Ovary (tissue), 9 donors: ENCODE measurements around the gene DPM3. TPM values are rescaled to one million over a fixed set of nuclear protein-coding genes. Genes with fewer than 3 reads are reported as not detected.

Experiments
- DNase-seq, 5 donors: peaks; one replicate each; pipeline ENCODE4 v3.0.0-alpha.2; 2019 to 2020
- H3K27ac ChIP-seq, 2 donors: fragments of 200-600 bp; one replicate each; pipeline versions ENCODE4 v1.5.1 to v1.8.0; 2019 to 2022
- H3K27me3 ChIP-seq: fragments of 200-600 bp; one replicate; pipeline ENCODE4 v1.8.0; 2022
- H3K36me3 ChIP-seq: fragments of 200-600 bp; sonication (generic); one replicate; pipeline ENCODE4 v1.5.1; 2019
- H3K4me1 ChIP-seq: one replicate; pipeline ENCODE4 v1.8.1; 2013; ENCODE audit warnings: mild to moderate bottlenecking, moderate library complexity; ENCODE audit not compliant: insufficient read depth
- H3K4me3 ChIP-seq: fragments of 200-600 bp; sonication (generic); one replicate; pipeline ENCODE4 v1.5.1; 2017
- H3K9me3 ChIP-seq, 2 donors: fragments of 200-600 bp in 1 of 2; sonication (generic) in 1 of 2; one replicate each; pipeline versions ENCODE4 v1.5.1 to v1.8.1; 2013 to 2019; ENCODE audit warnings: mild to moderate bottlenecking in 1 of 2, moderate library complexity in 1 of 2
- CTCF ChIP-seq, 3 donors: fragments of 450-650 bp in 2 of 3; fragments of 200-600 bp in 1 of 3; IDR thresholded peaks; one replicate each; pipeline versions ENCODE4 v1.5.1 to v1.8.0; 2016 to 2022; ENCODE audit warnings: antibody characterized with exemption in 3 of 3, mild to moderate bottlenecking in 1 of 3
- EP300 ChIP-seq: sonication (generic); formaldehyde crosslinking; IDR thresholded peaks from one replicate; pipeline ENCODE4 v1.6.1; 2017; ENCODE audit warnings: antibody characterized with exemption
- POLR2A ChIP-seq: fragments of 450-650 bp; IDR thresholded peaks from one replicate; pipeline ENCODE4 v1.6.1; 2017; ENCODE audit warnings: antibody characterized with exemption, mild to moderate bottlenecking, moderate library complexity
- WGBS, 3 donors: extraction: QIAGEN DNeasy Blood & Tissue Kit in 1 of 3; methylation state at CpG; one replicate each; pipeline versions ENCODE4 v1.1.5 to v1.1.7; 2013 to 2017; 5-methylcytosine and 5-hydroxymethylcytosine counted together
- intact Hi-C, 4 donors: fragments of 100-400 bp; cut with DNase I; formaldehyde crosslinking; loops; one replicate each; pipeline versions ENCODE4 v1.11.0 to v1.15.1; 2022 to 2023
- polyA plus RNA-seq, 2 donors: library from polyadenylated mRNA; stranded (reverse); fragments of 200-250 nt in 1 of 2; fragments of 350-450 nt in 1 of 2; fragmentation: Illumina TruSeq in 1 of 2; extraction: RNeasy Lipid Tissue Mini Kit (QIAGEN cat#74804) in 1 of 2; gene quantifications; one replicate each; pipeline ENCODE4 v1.2.3, GENCODE V29; 2013 to 2014
- total RNA-seq, 7 donors: library from RNA; depleted of rRNA in 2 of 7; stranded (reverse); fragments of >200 nt in 2 of 7; fragmentation: NEBNext Ultra II Directional in 3 of 7; extraction: Animal tissue kit (Norgen Biotek cat#: 25700) in 3 of 7; gene quantifications; one replicate each; pipeline versions ENCODE4 v1.1.0 to v1.2.4, GENCODE V29; 2016 to 2023
- donor health status: DM: no; HTN: no; CAD: no; lungs with moderate emphysema.
- donor health status: DM: no; HTN: no; CAD: no.
- donor health status: Bipolar disorder and iron deficiency.
- donor health status: DM: yes; HTN: yes; CAD: no.
- donor health status: DM: no; HTN: no; CAD: no.
- donor health status: DM: yes; HTN: yes; CAD: no.

Gene DPM3
- total and polyA plus RNA-seq, 9 donors: 0.70 to 168 (median 85.5) TPM

- Histone ChIP-seq H3K9me3 (no peaks in the 10 kb centered on the region), H3K27ac (no peak overlapping the region), H3K36me3 (no peaks in the 10 kb centered on the region), H3K4me3 (peak overlapping the region; percentile 81), H3K27me3 (no peaks in the 10 kb centered on the region), H3K4me1 (peaks cover 6% of the 10 kb centered on the region)
- 5 to 8% (median 7%) methylated on average over 11 of the region's 11 CpGs for WGBS, 3 donors
- no peak for TF ChIP-seq POLR2A
- no peak for TF ChIP-seq EP300
- no peak for TF ChIP-seq CTCF (IDR thresholded peaks at IDR 0.05)
- intact Hi-C loops: no loop called here
- DNase-seq: no peak
Measured at GRCh38 chr1:155140630-155140953, 261 bp upstream of the DPM3 start.

- no peak overlapping the region for H3K27ac ChIP-seq
- DNase-seq: no peak
- no peak overlapping the region for H3K4me3 ChIP-seq
- intact Hi-C loops: loop anchor here in 1 of 4 donors (5.0 kb wide), 1 partner anchor 35 kb away; the partner anchor contains the start of genes KRTCAP2 and TRIM46
- no peaks in the 10 kb centered on the region for H3K36me3 ChIP-seq
- no peaks in the 10 kb centered on the region for H3K27me3 ChIP-seq
- TF ChIP-seq EP300 (no peak), CTCF (IDR thresholded peaks at IDR 0.05) (no peak), POLR2A (no peak)
- no peaks in the 10 kb centered on the region for H3K9me3 ChIP-seq
- peaks cover 6% of the 10 kb centered on the region for H3K4me1 ChIP-seq
- 74 to 82% (median 77%) methylated on average over 6 of the region's 6 CpGs for WGBS, 3 donors
Measured at GRCh38 chr1:155137154-155137949, 3.0 kb downstream of the DPM3 start.

- no peaks in the 10 kb centered on the region for H3K27me3 ChIP-seq
- H3K27ac ChIP-seq: no peak overlapping the region
- no peaks in the 10 kb centered on the region for H3K36me3 ChIP-seq
- H3K4me3 ChIP-seq: peak overlapping the region; percentile 72
- no peaks in the 10 kb centered on the region for H3K9me3 ChIP-seq
- TF ChIP-seq CTCF (IDR thresholded peaks at IDR 0.05) (no peak), EP300 (no peak), POLR2A (no peak)
- 31 to 35% (median 33%) methylated on average over 6 of the region's 6 CpGs for WGBS, 3 donors
- intact Hi-C loops: loop anchor here in 1 of 4 donors (5.0 kb wide), 1 partner anchor 36 kb away; the partner anchor contains the start of genes KRTCAP2 and TRIM46
- peaks cover 6% of the 10 kb centered on the region for H3K4me1 ChIP-seq
- no peak for DNase-seq
Measured at GRCh38 chr1:155136748-155137147, 3.6 kb downstream of the DPM3 start.

- WGBS, 3 donors: 0 to 1% (median 0%) methylated on average over 46 to 52 of the region's 52 CpGs
- H3K27me3 ChIP-seq: no peaks in the 10 kb centered on the region
Measured at GRCh38 chr1:155135415-155136028, 4.8 kb downstream of the DPM3 start, which contains the start of gene SLC50A1. Gene SLC50A1 (plus strand): TSS chr1:155135852. CDS start chr1:155135912, 60 bp downstream.

More at GRCh38 chr1:155135415-155136028, 4.8 kb downstream of the DPM3 start, which contains the start of gene SLC50A1:
- intact Hi-C loops: loop anchor here in 1 of 4 donors (5.0 kb wide), 1 partner anchor 37 kb away; the partner anchor contains the start of genes KRTCAP2 and TRIM46
- Histone ChIP-seq H3K27ac (peak within 1 kb of the TSS; percentile 87 to 99), H3K4me3 (peak within 1 kb of the TSS; percentile 72), H3K36me3 (no peaks in the 10 kb centered on the region), H3K4me1 (peaks cover 5% of the 10 kb centered on the region), H3K9me3 (no peaks in the 10 kb centered on the region)
- peak; percentile 42 to 86 (median 72) for TF ChIP-seq CTCF (IDR thresholded peaks at IDR 0.05)
- no peak for TF ChIP-seq EP300
- peak; percentile 94 for TF ChIP-seq POLR2A
- DNase-seq: peak; percentile 94 to 98 (median 95)
